ENCODE measurements around the gene SUSD4.
A peak's percentile ranks its signal among the peaks of the same experiment; 100 is the strongest.
"Not testable (repeated sequence)": the region's sequence is repeated elsewhere in the genome, so short reads cannot be mapped to it uniquely, and the experiment has no call there.

Gene SUSD4

GRCh38 chr1:223363856-223364684, at the start of gene SUSD4:
Gene SUSD4 (minus strand): TSS chr1:223364176. CDS start chr1:223363425, 751 bp downstream.
- Histone ChIP-seq H3K4me3 (ENCODE audit: low read depth, low read length) (peak within 1 kb of the TSS; percentile 49; the same call in 1 of the 2 replicates), H2AFZ (ENCODE audit: low read length, unreplicated experiment) (no peak within 1 kb of the TSS), H3K4me1 (ENCODE audit: control insufficient read depth, insufficient read depth, low read length, unreplicated experiment) (peaks cover 4% of the 10 kb centered on the region), H3K79me2 (ENCODE audit: control insufficient read depth, insufficient read depth, low read length, unreplicated experiment) (no peaks in the 10 kb centered on the region), H3K27me3 (ENCODE audit: insufficient read depth, low read length) (peaks cover 67% of the 10 kb centered on the region), H3K27ac (ENCODE audit: low read depth, low read length) (no peak within 1 kb of the TSS), H3K36me3 (ENCODE audit: insufficient read depth, low read length) (no peaks in the 10 kb centered on the region)

GRCh38 chr1:223413216-223413615, 49.2 kb upstream of the SUSD4 start:
- Histone ChIP-seq H3K4me1 (ENCODE audit: control insufficient read depth, insufficient read depth, low read length, unreplicated experiment) (no peaks in the 10 kb centered on the region), H2AFZ (ENCODE audit: low read length, unreplicated experiment) (no peak overlapping the region), H3K36me3 (ENCODE audit: insufficient read depth, low read length) (no peaks in the 10 kb centered on the region), H3K27me3 (ENCODE audit: insufficient read depth, low read length) (peaks cover 6% of the 10 kb centered on the region), H3K4me3 (ENCODE audit: low read depth, low read length) (no peak overlapping the region), H3K27ac (ENCODE audit: low read depth, low read length) (no peak overlapping the region), H3K79me2 (ENCODE audit: control insufficient read depth, insufficient read depth, low read length, unreplicated experiment) (no peaks in the 10 kb centered on the region)

GRCh38 chr1:223411710-223412109, 47.7 kb upstream of the SUSD4 start:
- H3K79me2 ChIP-seq (ENCODE audit: control insufficient read depth, insufficient read depth, low read length, unreplicated experiment) = no peaks in the 10 kb centered on the region
- peaks cover 6% of the 10 kb centered on the region for H3K27me3 ChIP-seq (ENCODE audit: insufficient read depth, low read length)
- no peaks in the 10 kb centered on the region for H3K4me1 ChIP-seq (ENCODE audit: control insufficient read depth, insufficient read depth, low read length, unreplicated experiment)
- no peak overlapping the region for H2AFZ ChIP-seq (ENCODE audit: low read length, unreplicated experiment)
- no peak overlapping the region for H3K4me3 ChIP-seq (ENCODE audit: low read depth, low read length)
- no peaks in the 10 kb centered on the region for H3K36me3 ChIP-seq (ENCODE audit: insufficient read depth, low read length)
- H3K27ac ChIP-seq (ENCODE audit: low read depth, low read length) = no peak overlapping the region

GRCh38 chr1:223411309-223411708, 47.3 kb upstream of the SUSD4 start:
- no peak overlapping the region for H2AFZ ChIP-seq (ENCODE audit: low read length, unreplicated experiment)
- H3K79me2 ChIP-seq (ENCODE audit: control insufficient read depth, insufficient read depth, low read length, unreplicated experiment) = no peaks in the 10 kb centered on the region
- H3K4me3 ChIP-seq (ENCODE audit: low read depth, low read length) = no peak overlapping the region
- no peaks in the 10 kb centered on the region for H3K4me1 ChIP-seq (ENCODE audit: control insufficient read depth, insufficient read depth, low read length, unreplicated experiment)
- no peak overlapping the region for H3K27ac ChIP-seq (ENCODE audit: low read depth, low read length)
- peaks cover 6% of the 10 kb centered on the region for H3K27me3 ChIP-seq (ENCODE audit: insufficient read depth, low read length)
- no peaks in the 10 kb centered on the region for H3K36me3 ChIP-seq (ENCODE audit: insufficient read depth, low read length)

- no peak overlapping the region for H2AFZ ChIP-seq (ENCODE audit: low read length, unreplicated experiment)
- H3K4me3 ChIP-seq (ENCODE audit: low read depth, low read length) = no peak overlapping the region
- no peaks in the 10 kb centered on the region for H3K36me3 ChIP-seq (ENCODE audit: insufficient read depth, low read length)
- no peaks in the 10 kb centered on the region for H3K4me1 ChIP-seq (ENCODE audit: control insufficient read depth, insufficient read depth, low read length, unreplicated experiment)
- H3K27me3 ChIP-seq (ENCODE audit: insufficient read depth, low read length) = peaks cover 6% of the 10 kb centered on the region
- no peak overlapping the region for H3K27ac ChIP-seq (ENCODE audit: low read depth, low read length)
- no peaks in the 10 kb centered on the region for H3K79me2 ChIP-seq (ENCODE audit: control insufficient read depth, insufficient read depth, low read length, unreplicated experiment)
These were observed 46.1 kb upstream of the SUSD4 start for GRCh38 chr1:223410036-223410435.

GRCh38 chr1:223405507-223405906, 41.5 kb upstream of the SUSD4 start:
- Histone ChIP-seq H3K4me1 (ENCODE audit: control insufficient read depth, insufficient read depth, low read length, unreplicated experiment) (peaks cover 5% of the 10 kb centered on the region), H3K36me3 (ENCODE audit: insufficient read depth, low read length) (no peaks in the 10 kb centered on the region), H3K79me2 (ENCODE audit: control insufficient read depth, insufficient read depth, low read length, unreplicated experiment) (no peaks in the 10 kb centered on the region), H3K27me3 (ENCODE audit: insufficient read depth, low read length) (no peaks in the 10 kb centered on the region; the same call in 1 of the 2 replicates), H3K27ac (ENCODE audit: low read depth, low read length) (no peak overlapping the region), H2AFZ (ENCODE audit: low read length, unreplicated experiment) (no peak overlapping the region), H3K4me3 (ENCODE audit: low read depth, low read length) (no peak overlapping the region)

GRCh38 chr1:223403184-223403815, 39.3 kb upstream of the SUSD4 start:
- no peak overlapping the region for H2AFZ ChIP-seq (ENCODE audit: low read length, unreplicated experiment)
- H3K4me1 ChIP-seq (ENCODE audit: control insufficient read depth, insufficient read depth, low read length, unreplicated experiment) = peaks cover 5% of the 10 kb centered on the region
- no peak overlapping the region for H3K4me3 ChIP-seq (ENCODE audit: low read depth, low read length)
- no peaks in the 10 kb centered on the region for H3K79me2 ChIP-seq (ENCODE audit: control insufficient read depth, insufficient read depth, low read length, unreplicated experiment)
- H3K36me3 ChIP-seq (ENCODE audit: insufficient read depth, low read length) = no peaks in the 10 kb centered on the region
- H3K27ac ChIP-seq (ENCODE audit: low read depth, low read length) = no peak overlapping the region
- no peaks in the 10 kb centered on the region; the same call in 1 of the 2 replicates for H3K27me3 ChIP-seq (ENCODE audit: insufficient read depth, low read length)

- H3K36me3 ChIP-seq (ENCODE audit: insufficient read depth, low read length) = no peaks in the 10 kb centered on the region
- H3K4me1 ChIP-seq (ENCODE audit: control insufficient read depth, insufficient read depth, low read length, unreplicated experiment) = peaks cover 5% of the 10 kb centered on the region
- no peak overlapping the region for H3K27ac ChIP-seq (ENCODE audit: low read depth, low read length)
- H3K79me2 ChIP-seq (ENCODE audit: control insufficient read depth, insufficient read depth, low read length, unreplicated experiment) = no peaks in the 10 kb centered on the region
- H3K27me3 ChIP-seq (ENCODE audit: insufficient read depth, low read length) = no peaks in the 10 kb centered on the region; the same call in 1 of the 2 replicates
- H3K4me3 ChIP-seq (ENCODE audit: low read depth, low read length) = no peak overlapping the region
- H2AFZ ChIP-seq (ENCODE audit: low read length, unreplicated experiment) = no peak overlapping the region
These were observed 38.8 kb upstream of the SUSD4 start for GRCh38 chr1:223402790-223403142.

- H2AFZ ChIP-seq (ENCODE audit: low read length, unreplicated experiment) = no peak overlapping the region
These were observed 38.2 kb upstream of the SUSD4 start for GRCh38 chr1:223401873-223402789.

GRCh38 chr1:223399393-223399792, 35.4 kb upstream of the SUSD4 start:
- H3K79me2 ChIP-seq (ENCODE audit: control insufficient read depth, insufficient read depth, low read length, unreplicated experiment); H2AFZ ChIP-seq (ENCODE audit: low read length, unreplicated experiment); H3K4me3 ChIP-seq (ENCODE audit: low read depth, low read length); H3K27me3 ChIP-seq (ENCODE audit: insufficient read depth, low read length); H3K36me3 ChIP-seq (ENCODE audit: insufficient read depth, low read length); H3K27ac ChIP-seq (ENCODE audit: low read depth, low read length); H3K4me1 ChIP-seq (ENCODE audit: control insufficient read depth, insufficient read depth, low read length, unreplicated experiment): not testable (repeated sequence)

More at GRCh38 chr1:223401873-223402789, 38.2 kb upstream of the SUSD4 start:
- peaks cover 5% of the 10 kb centered on the region for H3K4me1 ChIP-seq (ENCODE audit: control insufficient read depth, insufficient read depth, low read length, unreplicated experiment)
- no peaks in the 10 kb centered on the region for H3K36me3 ChIP-seq (ENCODE audit: insufficient read depth, low read length)
- H3K79me2 ChIP-seq (ENCODE audit: control insufficient read depth, insufficient read depth, low read length, unreplicated experiment) = no peaks in the 10 kb centered on the region
- no peak overlapping the region for H3K27ac ChIP-seq (ENCODE audit: low read depth, low read length)
- H3K4me3 ChIP-seq (ENCODE audit: low read depth, low read length) = no peak overlapping the region
- no peaks in the 10 kb centered on the region; the same call in 1 of the 2 replicates for H3K27me3 ChIP-seq (ENCODE audit: insufficient read depth, low read length)

Data from ACC112 (cell line).